DLD1 (cell line): ENCODE measurements around the gene PHTF2.

ENCODE experiments used
- in situ Hi-C: cut with HindIII; loops from 2 replicates; pipeline ENCODE4 v1.10.0; 2017; ENCODE audit warnings: low sequenced_read_pairs

Gene PHTF2

DNA sequence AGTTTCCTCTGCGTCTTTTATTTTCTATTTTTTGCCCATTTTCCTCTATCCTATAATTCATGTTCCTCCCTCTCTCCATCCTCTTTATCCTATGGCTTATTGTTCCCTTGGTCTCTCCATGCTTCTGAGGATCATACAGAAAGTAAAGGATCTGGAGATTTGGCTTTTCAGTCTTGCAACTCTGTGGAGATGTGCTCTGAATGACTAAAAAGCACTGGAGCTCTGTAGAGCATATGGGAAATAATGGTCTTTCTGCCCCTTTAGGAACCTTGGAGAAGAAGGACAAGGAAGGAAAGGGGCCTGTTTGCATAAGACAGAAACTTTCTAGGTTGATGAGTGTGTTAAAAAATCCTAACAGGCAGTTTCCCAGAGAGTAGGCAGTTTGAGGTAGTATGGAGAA is 120.1 kb downstream of the PHTF2 start:
- in situ Hi-C loops, result no loop called here

DNA sequence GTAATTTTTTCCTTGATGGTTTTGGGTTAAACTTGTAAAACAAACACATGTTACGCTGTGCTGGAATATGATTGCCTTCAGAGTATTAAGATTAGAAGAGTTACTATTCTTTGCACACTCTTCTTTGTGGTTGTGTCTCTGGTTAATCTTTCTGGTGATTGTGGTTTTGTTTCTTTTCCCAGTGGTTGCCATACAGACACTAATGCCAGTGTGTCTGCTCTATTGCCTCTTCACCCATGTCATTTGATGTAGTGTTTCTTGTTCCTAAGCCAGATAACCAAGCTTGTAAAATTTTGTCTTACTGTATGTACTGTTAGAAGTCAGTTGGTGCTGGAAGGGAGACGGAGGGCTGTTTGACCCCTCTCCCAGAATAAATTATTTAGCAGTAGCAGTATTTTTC is 124.8 kb downstream of the PHTF2 start:
- in situ Hi-C loops, result no loop called here

DNA sequence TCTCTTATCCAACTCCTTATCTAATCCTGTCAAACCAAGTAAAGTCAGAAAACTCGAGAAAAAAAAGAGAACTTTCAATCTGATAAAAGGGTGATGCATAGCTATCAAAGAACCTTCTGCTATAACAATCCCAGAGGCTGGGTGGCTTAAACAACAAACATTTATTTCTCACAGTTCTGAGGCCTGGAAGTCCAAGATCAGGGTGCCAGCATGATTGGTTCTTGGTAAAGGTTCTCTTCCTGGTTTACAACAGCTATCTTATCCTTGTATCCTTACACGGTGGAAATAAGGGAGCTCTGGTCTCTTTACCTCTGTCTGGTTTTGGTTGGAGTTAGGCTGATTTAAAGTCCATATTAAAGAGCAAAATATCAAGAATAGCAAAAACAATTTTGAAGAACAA is 131.9 kb downstream of the PHTF2 start:
- in situ Hi-C loops, result no loop called here

DNA sequence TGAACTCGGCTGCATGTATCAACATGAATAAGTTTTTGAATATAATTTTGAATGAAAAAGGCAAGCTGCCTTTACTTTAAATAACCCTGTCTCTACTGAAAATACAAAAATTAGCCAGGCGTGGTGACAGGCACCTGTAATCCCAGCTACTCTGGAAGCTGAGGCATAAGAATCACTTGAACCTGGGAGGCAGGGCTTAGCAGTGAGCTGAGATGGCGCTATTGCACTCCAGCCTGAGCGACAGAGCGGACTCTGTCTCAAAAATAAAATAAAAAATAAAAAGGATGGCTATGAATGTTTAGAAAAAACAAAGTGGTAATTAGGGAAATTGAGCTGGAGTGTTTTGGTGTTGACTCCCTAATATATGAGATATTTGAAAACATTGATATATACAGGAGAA is 133.3 kb downstream of the PHTF2 start:
- in situ Hi-C loops, result no loop called here

DNA sequence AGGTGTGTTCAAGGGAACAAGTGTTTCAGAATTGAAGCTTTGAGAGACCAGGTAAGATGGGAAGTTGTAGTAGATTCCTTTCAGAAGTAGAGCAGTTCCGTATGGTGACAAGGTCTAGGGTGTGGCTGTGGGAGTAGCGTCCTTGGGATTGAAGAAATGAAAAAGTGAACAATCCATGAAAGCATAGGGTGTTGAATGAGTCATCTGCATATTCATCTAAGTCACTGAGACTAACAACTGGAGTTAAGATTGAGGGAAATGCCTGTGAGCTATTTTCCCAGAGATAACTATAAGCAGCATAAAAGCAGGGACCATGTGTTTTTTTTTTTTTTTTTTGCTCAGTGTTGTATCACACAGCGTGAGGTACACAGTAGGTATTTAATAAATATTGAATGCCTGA is 134.8 kb downstream of the PHTF2 start:
- in situ Hi-C loops, result no loop called here

DNA sequence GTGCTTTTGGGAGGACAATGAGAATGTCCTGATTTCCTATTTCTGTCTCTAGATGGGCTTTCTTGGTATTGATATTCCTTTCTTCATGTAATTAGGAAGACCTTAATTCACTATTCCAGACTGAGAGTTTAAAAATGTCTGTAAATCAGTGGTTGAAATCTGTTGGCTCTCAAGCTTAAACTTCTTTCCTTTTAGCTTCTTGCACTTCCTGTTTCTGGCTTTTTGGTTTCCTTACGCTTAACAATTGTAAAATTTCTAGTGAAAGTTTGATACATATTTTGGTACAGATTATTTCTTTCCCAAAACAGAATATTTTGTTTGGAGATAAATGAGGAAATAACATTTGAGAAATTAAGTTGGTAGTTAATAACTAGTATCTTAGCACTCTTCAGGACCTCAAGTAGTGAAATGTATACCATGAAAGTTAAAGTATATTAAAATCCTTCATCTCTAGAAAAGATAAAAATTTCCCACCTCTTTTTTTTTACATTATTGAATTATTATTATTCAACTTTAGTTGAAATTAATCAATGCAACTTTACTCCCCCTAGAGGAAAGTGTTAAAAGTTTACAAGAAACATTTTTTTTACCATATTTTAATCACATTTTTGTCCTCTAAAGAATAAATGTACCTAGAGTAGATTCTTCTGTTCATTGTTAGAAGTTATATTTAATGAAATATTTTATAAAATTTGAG is 137.2 kb downstream of the PHTF2 start:
- in situ Hi-C loops, result no loop called here

DNA sequence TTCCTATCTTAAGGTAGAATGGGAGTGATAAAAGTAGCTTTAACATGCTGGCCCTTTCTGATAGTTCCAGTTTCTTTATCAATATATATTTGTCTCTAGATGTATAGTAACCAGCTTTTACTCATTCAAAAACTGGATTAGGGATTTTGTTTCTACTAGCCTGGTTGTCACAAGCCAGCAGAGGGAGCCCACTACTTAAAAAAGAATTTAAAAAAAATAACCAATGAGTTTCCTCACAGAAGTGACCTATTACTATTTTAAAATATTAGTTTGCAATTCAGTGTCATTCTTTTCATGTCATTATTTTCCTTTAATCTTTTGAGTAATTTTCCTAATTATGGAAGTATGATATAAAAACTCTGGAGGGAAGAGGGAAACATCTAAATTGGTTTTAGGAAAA is 142.1 kb downstream of the PHTF2 start:
- in situ Hi-C loops, result no loop called here

DNA sequence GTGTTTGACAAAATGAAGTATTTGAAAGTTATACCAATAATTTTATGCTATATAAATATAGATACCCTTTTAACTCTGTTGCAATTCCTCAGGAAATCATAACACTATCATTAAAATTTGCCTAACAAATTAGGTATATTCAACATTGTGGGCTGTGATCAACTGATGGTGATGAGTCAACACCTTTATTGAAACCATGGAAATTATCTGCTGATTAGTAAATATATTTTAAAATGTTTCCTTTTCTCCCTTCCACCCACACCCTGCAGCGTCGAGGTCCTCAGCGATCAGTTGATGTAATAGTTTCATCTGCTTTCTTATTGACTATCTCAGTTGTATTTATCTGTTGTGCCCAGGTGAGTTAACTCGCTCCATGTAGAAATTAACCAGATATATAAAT is 143.9 kb downstream of the PHTF2 start:
- in situ Hi-C loops, result no loop called here

DNA sequence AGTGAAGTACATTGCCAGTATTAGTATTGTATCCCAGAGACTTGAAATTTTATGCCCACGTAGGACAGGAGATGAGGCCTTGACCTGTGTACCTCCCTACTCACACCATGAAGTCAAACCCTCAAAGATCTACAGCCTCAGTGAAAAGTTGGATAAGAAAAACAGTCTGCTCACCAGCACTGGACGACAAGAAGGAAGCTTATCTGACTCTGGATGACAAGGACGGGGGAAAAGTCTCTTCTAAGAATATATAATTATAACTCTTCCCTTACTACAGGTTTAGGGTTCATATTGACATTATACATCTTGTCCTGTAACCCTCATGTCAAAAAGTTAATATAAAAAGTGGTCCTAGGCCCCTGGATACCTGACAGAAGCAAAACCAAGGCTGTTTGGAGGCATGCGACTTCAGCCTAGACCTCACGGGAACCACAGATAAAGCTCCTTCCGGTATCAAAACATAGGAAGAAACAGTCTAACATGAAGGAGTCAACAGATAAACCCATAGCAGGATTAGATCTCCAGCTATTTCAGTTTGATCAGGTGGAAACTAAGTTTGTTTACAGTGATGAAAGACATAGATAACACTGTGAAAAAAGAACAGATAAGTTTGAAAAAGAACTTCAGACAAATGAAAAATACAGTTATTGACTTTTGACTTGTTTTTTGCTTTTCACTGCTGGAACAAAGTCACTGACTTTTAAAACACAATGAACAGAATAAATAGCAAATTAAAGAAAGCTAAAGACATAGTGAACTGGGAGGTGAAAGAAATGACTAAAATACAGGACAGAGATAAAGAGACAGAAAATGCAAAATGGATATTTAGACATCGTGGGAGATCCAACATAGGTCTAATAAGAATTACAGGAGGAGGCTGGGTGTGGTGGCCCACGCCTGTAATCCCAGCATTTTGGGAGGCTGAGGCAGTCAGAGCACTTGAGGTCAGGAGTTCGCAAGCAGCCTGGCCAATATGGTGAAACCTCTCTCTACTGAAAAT is 145.9 kb downstream of the PHTF2 start:
- in situ Hi-C loops, result no loop called here

DNA sequence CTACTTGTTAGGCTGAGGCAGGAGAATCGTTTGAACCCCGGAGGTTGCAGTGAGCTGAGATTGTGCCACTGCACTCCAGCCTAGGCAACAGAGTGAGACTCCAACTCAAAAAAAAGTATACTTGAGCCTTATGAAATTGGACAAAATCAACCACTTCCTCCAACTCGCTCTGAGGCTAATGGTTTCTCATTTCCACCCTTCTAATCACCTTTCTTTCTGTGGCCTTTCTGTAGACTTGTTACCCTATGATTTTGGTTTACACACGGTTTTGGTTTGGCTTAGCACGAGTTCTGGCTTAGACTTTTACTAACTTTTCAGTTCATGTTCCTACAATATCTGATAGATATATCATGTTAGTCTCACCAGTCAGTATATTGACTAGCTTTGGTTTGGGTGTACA is 152.0 kb downstream of the PHTF2 start:
- in situ Hi-C loops, result no loop called here

DNA sequence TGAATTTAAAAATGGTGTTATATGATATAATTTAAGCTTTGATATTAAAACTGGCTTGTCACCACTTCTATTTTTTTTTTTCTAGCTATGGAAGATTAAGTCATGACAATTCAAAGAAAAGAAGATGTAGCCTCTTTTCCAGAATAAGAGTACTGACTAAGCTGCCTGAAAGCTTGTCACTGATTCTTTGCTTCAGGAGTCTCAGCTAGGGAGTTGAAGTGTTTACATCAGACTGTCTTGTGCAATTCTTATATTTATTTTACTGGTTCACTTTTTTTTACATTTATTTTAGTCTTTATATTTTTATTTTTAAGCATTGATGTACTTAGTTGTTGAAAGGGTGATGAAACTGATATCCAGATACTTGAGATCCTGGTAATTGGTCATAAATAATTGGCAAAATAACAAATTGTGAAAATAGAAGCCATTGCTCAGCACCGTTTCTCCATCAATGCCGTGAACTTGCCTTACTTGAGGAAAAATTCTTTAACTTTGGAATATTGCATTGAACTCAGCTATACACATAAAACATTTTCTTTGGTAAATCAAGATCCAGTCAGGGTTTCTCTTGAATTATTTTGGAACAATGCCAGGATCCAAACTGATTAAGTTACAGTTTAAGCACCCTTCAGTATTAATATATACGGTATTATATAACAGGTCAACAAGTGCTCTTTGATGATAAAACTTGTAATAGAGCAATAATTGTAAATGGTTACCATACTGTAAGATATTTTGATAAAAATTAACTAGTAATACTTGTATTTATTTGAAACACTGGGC is 156.4 kb downstream of the PHTF2 start:
- in situ Hi-C loops, result no loop called here

DNA sequence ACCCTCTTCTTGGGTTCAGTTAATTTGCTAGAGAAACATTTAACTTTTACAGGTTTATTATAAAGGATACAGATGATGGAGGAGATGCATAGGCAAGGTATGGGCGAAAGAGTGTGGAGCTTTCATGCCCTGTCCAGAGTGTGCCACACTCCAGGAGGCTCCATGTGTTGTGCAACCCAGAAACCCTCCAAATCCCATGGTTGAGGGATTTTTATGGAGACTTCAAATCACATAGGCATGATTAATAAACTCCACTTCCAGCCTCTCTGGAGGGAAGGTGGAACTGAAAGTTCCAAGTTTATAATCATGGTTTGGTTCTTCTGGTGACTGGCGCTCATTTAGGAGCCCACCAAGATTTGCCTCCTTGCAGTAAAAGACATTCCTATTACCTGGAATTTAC is 159.9 kb downstream of the PHTF2 start:
- in situ Hi-C loops, result no loop called here

DNA sequence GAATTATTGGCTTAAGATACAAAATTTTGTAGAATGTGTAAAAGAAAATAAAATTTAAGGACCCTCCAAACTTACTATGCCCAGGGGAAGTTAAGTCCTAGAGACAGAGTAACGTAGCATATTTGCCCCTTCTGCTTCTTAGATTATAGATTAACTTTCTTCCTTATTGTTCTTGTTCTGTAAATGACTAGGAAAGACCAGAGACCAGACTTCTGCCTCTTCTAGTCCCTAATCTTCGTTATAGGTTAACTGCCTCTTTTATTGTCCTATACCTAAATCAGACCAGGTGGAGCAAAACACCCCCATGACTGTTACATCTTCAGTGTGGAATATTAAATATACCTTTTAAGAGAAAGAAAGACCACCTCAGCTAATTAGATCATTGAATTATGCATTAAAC is 160.5 kb downstream of the PHTF2 start:
- in situ Hi-C loops, result no loop called here

DNA sequence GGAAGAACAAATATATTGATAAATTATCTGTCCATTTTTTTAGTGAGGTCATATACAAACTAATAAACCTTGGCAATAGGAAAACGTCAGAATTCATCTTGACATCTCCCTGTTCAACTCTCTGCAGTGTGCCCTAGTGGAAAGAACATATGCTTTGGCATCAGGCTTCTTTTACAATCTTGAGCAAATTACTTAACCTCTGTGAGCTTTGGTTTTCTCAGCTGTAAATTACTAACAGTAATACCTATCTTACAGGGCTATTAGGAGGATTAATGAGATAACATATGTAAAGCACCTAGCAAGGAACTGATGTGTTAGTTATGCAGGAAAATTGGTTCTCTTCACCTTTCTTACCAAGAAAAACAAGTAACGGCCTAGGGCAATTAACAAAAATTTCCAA is 161.8 kb downstream of the PHTF2 start:
- in situ Hi-C loops, result no loop called here

DNA sequence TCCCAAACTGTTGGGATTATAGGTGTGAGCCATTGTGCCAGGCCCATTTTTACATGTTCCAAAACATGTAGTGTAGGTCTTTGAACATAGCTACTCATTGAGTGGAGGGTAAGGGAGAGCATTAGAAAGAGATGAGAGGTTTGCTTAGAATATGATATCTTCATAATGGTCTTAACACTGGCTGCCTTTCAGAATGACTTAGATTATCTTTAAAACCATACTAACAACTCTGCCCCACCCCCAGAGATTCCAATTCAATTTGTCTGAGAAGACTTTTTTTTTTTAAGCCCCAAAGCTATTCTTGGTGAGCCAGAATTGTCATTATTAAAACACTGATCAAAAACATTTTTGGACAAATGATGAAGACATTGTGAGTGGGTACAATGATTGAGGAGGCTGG is 168.9 kb downstream of the PHTF2 start:
- in situ Hi-C loops, result no loop called here

DNA sequence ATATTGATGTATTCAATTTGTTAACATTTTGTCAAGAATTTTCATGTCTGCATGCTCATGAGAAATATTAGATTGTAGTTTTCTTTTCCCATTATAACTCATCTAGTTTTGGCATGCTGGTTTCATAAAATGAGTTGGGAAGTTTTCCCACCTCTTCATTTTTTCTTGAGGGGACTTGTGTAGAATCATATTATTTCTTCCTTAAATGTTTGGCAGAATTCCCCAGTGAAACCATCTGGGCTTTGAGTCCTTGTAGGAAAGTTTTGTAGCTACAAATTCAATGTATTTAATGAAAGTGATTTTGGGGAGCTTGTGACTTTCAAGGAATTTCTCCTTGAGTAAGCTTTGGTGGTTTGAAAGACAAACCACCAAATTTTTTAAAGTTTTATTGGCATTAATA is 173.2 kb downstream of the PHTF2 start:
- in situ Hi-C loops, result no loop called here

DNA sequence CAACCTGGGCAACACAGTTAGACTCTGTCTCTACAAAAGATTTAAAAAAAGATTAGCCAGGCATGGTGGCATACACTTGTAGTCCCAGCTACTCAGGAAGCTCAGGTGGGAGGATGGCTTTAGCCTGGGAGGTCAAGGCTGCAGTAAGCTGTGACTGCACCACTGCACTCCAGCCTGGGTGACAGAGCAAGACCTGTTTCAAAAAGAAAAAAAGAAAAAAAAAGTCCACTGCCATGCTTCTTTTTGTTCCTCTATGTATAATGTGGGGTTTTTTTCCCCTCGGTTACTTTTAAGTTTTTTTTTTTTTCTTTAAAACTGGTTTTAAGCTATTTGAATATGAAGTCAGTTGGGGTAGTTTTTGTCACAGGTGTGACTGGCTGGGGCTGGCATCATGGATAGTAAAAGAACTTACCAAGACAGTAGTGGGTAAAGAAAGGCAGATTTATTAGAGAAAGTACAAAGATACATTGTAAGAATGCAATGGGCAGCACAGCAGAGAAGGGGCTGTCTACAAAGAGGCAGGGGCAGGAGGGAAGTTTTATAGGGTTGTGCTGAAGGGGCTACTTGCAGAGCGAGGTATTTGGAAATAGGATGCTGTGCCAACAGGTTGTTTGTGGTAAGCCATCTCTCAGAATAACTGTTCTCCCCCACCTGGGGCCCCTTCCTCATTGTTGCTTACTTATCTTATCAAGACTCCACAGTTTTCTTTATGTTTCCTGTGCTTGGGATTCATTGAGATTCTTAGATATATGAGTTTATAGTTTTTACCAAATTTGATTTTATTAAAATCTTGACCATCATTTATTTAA is 177.3 kb downstream of the PHTF2 start:
- in situ Hi-C loops, result no loop called here

DNA sequence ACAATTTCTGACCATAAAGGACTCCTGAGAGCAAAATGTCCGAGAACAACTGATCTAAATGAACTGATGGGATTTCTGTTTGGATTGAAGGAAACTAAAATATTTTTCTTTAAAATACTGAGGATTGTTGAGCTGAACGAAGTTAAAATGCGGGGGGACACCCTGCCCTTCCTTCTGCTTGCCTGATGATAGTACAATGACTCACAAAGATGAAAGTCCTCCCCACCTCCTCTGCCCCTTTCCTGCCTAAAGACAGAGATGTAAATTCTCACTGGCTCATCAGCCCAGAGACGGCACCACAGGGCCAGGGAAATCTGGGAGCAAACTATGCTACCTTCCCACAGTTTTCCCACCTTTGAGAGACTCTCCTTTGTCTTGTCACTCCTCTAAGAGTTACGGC is 180.6 kb downstream of the PHTF2 start:
- in situ Hi-C loops, result no loop called here

DNA sequence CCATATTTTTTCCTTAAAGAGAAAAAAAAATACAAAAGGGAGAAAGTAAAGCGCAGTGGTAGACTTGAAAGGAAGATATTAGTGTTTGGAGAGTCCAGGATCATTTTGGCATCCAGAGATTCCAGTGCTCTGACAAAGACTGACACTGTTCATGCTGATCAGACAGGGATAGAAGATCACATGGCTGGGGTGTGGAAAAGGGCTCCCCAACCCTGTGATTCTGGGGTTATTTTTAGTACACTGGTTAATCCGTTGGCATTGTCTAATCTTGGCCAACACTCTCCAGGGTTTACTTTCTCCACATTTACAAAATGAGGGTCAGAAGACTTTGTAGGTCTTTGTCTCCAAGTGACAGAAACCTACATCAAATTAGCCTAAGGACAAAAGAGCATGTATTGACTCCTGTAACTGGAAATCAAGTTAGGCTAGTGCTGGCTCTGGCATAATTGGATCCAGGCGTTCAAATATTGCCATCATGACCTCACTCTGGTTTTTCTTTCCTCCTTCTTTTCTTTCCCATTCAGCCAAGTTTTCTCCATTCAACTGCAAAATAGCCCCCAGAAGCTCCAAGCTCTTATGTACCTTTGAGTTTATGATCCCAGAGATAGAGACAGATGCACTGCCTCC is 181.6 kb downstream of the PHTF2 start:
- in situ Hi-C loops, result no loop called here

DNA sequence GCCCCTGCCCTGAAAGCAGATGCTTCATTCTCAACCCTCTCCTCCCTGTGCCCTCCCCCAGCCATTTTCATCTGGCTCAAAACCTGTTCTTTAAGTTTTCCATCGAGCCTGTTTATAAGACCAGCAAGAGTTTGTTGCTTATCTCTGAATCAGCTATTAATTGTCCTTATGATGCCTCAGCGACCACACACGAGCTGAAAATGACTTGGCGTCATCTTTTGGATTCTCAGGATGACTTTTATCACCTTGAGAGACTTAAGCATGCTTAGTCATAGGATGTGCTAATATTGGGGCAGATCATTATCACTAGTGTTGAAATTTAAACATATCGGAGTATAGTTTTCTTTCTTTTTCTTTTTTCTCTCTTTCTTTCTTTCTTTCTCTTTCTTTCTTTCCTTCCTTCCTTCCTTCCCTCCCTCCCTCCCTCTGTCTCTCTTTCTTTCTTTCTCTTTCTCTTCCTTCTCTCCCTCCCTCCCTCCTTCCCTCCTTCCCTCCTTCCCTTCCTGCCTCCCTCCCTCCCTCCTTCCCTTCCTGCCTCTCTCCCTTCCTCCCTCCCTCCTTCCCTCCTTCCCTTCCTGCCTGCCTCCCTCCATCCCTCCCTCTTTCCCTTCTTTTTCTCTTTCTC is 184.5 kb downstream of the PHTF2 start:
- in situ Hi-C loops, result no loop called here
